WTC11 (cell line): Measurements from ENCODE around the gene FHIT.

Experiments used
- CREM ChIP-seq: sonication (generic); formaldehyde crosslinking; IDR thresholded peaks from 2 replicates; pipeline ENCODE4 v1.8.1; 2022; ENCODE audit warnings: mild to moderate bottlenecking, missing genetic modification reagents, moderate library complexity
- ETV6 ChIP-seq: sonication (generic); formaldehyde crosslinking; IDR thresholded peaks from 2 replicates; pipeline ENCODE4 v1.8.1; 2022; ENCODE audit warnings: mild to moderate bottlenecking, missing genetic modification reagents
- TF ChIP-seq, protein P1 (sequence below): sonication (generic); formaldehyde crosslinking; IDR thresholded peaks from 2 replicates; pipeline ENCODE4 v1.8.0; 2022; ENCODE audit warnings: mild to moderate bottlenecking, missing genetic modification reagents
- TF ChIP-seq, protein P2 (sequence below): fragments of 200-600 bp; IDR thresholded peaks from 2 replicates; pipeline ENCODE4 v1.8.0; 2022; ENCODE audit warnings: antibody characterized with exemption

DNA sequence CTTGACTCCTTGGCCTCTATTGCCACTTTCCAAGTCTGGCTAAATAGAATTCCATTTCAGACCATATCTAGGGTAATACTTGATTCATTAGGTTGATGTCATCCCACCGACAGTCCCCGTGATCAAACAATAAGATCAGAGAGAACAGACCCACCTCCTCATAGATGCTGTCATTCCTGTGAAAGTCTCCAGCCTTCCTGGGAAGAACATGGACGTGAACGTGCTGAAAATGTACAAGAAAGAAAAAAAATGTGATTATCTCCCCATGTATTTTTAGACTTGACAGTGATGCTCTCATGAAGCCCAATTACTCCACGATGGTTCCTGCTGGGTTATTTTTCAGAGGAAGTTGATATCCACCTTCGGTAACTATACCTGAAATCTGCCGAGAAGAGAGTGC, 1329.1 kb downstream of the FHIT start:
- TF ChIP-seq, protein P1, sequence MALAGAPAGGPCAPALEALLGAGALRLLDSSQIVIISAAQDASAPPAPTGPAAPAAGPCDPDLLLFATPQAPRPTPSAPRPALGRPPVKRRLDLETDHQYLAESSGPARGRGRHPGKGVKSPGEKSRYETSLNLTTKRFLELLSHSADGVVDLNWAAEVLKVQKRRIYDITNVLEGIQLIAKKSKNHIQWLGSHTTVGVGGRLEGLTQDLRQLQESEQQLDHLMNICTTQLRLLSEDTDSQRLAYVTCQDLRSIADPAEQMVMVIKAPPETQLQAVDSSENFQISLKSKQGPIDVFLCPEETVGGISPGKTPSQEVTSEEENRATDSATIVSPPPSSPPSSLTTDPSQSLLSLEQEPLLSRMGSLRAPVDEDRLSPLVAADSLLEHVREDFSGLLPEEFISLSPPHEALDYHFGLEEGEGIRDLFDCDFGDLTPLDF = no peak
- no peak for TF ChIP-seq ETV6 (CRISPR knock-in tag)
- TF ChIP-seq, protein P2, sequence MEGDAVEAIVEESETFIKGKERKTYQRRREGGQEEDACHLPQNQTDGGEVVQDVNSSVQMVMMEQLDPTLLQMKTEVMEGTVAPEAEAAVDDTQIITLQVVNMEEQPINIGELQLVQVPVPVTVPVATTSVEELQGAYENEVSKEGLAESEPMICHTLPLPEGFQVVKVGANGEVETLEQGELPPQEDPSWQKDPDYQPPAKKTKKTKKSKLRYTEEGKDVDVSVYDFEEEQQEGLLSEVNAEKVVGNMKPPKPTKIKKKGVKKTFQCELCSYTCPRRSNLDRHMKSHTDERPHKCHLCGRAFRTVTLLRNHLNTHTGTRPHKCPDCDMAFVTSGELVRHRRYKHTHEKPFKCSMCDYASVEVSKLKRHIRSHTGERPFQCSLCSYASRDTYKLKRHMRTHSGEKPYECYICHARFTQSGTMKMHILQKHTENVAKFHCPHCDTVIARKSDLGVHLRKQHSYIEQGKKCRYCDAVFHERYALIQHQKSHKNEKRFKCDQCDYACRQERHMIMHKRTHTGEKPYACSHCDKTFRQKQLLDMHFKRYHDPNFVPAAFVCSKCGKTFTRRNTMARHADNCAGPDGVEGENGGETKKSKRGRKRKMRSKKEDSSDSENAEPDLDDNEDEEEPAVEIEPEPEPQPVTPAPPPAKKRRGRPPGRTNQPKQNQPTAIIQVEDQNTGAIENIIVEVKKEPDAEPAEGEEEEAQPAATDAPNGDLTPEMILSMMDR = no peak
- TF ChIP-seq CREM = no peak
